Skeletal muscle satellite cell (primary cell): ENCODE results near the gene CEPT1.

Source experiments
- H3K27me3 ChIP-seq: 2 replicates; pipeline ENCODE4 v1.7.0; 2013; ENCODE audit warnings: low read length; ENCODE audit not compliant: control insufficient read depth, insufficient read depth
- H3K36me3 ChIP-seq: 2 replicates; pipeline ENCODE4 v1.7.0; 2013; ENCODE audit warnings: mild to moderate bottlenecking, control low read depth, low read length; ENCODE audit not compliant: insufficient read depth
- H3K4me1 ChIP-seq: 2 replicates; pipeline ENCODE4 v1.7.0; 2013; ENCODE audit warnings: low read length; ENCODE audit not compliant: control insufficient read depth, insufficient read depth
- H3K4me2 ChIP-seq: 2 replicates; pipeline ENCODE4 v1.7.0; 2013; ENCODE audit warnings: mild to moderate bottlenecking, low read length
- H3K4me3 ChIP-seq: 2 replicates; pipeline ENCODE4 v1.7.0; 2013; ENCODE audit warnings: low read length
- H3K9ac ChIP-seq: 2 replicates; pipeline ENCODE4 v1.7.0; 2013; ENCODE audit warnings: mild to moderate bottlenecking, low read depth, low read length, moderate library complexity
- H3K9me3 ChIP-seq: replicated peaks from 2 replicates; pipeline ENCODE4 v1.7.0; 2013; ENCODE audit warnings: mild to moderate bottlenecking, control low read depth, low read length

Gene CEPT1

GRCh38 chr1:111129376-111129775, 10.6 kb upstream of the CEPT1 start:
- no peak overlapping the region for H3K9ac ChIP-seq
- no peak overlapping the region for H3K4me2 ChIP-seq
- H3K36me3 ChIP-seq = peaks cover 36% of the 10 kb centered on the region
- H3K4me3 ChIP-seq = no peak overlapping the region
- H3K9me3 ChIP-seq = no peaks in the 10 kb centered on the region
- H3K4me1 ChIP-seq = no peaks in the 10 kb centered on the region
- no peaks in the 10 kb centered on the region for H3K27me3 ChIP-seq

GRCh38 chr1:111131693-111132092, 8.3 kb upstream of the CEPT1 start:
- H3K4me3 ChIP-seq = no peak overlapping the region
- H3K4me1 ChIP-seq = peaks cover 5% of the 10 kb centered on the region
- peaks cover 32% of the 10 kb centered on the region for H3K36me3 ChIP-seq
- H3K9me3 ChIP-seq = no peaks in the 10 kb centered on the region
- no peaks in the 10 kb centered on the region for H3K27me3 ChIP-seq
- no peak overlapping the region for H3K4me2 ChIP-seq
- H3K9ac ChIP-seq = no peak overlapping the region

- H3K27me3 ChIP-seq = no peaks in the 10 kb centered on the region
- H3K4me1 ChIP-seq = peaks cover 9% of the 10 kb centered on the region
- H3K9ac ChIP-seq = no peak overlapping the region
- no peak overlapping the region for H3K4me2 ChIP-seq
- no peak overlapping the region for H3K4me3 ChIP-seq
- H3K9me3 ChIP-seq = no peaks in the 10 kb centered on the region
- H3K36me3 ChIP-seq = peaks cover 23% of the 10 kb centered on the region
These were observed 6.2 kb upstream of the CEPT1 start for GRCh38 chr1:111133866-111134265.

- H3K27me3 ChIP-seq = no peaks in the 10 kb centered on the region
- peaks cover 24% of the 10 kb centered on the region for H3K4me1 ChIP-seq
- peak overlapping the region; percentile 93 for H3K4me3 ChIP-seq
- peak overlapping the region; percentile 85 for H3K4me2 ChIP-seq
- H3K36me3 ChIP-seq = peaks cover 11% of the 10 kb centered on the region
- H3K9me3 ChIP-seq = no peaks in the 10 kb centered on the region
- peak overlapping the region; percentile 93 for H3K9ac ChIP-seq
These were observed 583 bp upstream of the CEPT1 start for GRCh38 chr1:111139324-111139955.

- H3K4me1 ChIP-seq = peaks cover 19% of the 10 kb centered on the region
- H3K9ac ChIP-seq = peak overlapping the region; percentile 93
- H3K4me2 ChIP-seq = peak overlapping the region; percentile 85
- peaks cover 8% of the 10 kb centered on the region for H3K36me3 ChIP-seq
- no peaks in the 10 kb centered on the region for H3K27me3 ChIP-seq
- peak overlapping the region; percentile 93 for H3K4me3 ChIP-seq
- H3K9me3 ChIP-seq = no peaks in the 10 kb centered on the region
These were observed 601 bp downstream of the CEPT1 start for GRCh38 chr1:111140680-111140967.

- H3K9ac ChIP-seq = peak overlapping the region; percentile 93
- peaks cover 19% of the 10 kb centered on the region for H3K4me1 ChIP-seq
- H3K27me3 ChIP-seq = no peaks in the 10 kb centered on the region
- H3K9me3 ChIP-seq = no peaks in the 10 kb centered on the region
- H3K4me3 ChIP-seq = peak overlapping the region; percentile 93
- H3K36me3 ChIP-seq = peaks cover 3% of the 10 kb centered on the region
- peak overlapping the region; percentile 85 for H3K4me2 ChIP-seq
These were observed 1.5 kb downstream of the CEPT1 start for GRCh38 chr1:111141245-111142220.

GRCh38 chr1:111142356-111142975, 2.4 kb downstream of the CEPT1 start:
- Histone ChIP-seq H3K9ac (no peak overlapping the region), H3K4me3 (no peak overlapping the region), H3K27me3 (no peaks in the 10 kb centered on the region), H3K9me3 (no peaks in the 10 kb centered on the region), H3K4me2 (peak overlapping the region; percentile 85), H3K4me1 (peaks cover 19% of the 10 kb centered on the region), H3K36me3 (peaks cover 1% of the 10 kb centered on the region)

GRCh38 chr1:111145542-111145941, 5.5 kb downstream of the CEPT1 start:
- Histone ChIP-seq H3K4me3 (no peak overlapping the region), H3K4me1 (peaks cover 14% of the 10 kb centered on the region), H3K9me3 (no peaks in the 10 kb centered on the region), H3K36me3 (peaks cover 22% of the 10 kb centered on the region), H3K27me3 (no peaks in the 10 kb centered on the region), H3K9ac (no peak overlapping the region), H3K4me2 (no peak overlapping the region)

- Histone ChIP-seq H3K4me2 (no peak overlapping the region), H3K4me1 (peaks cover 13% of the 10 kb centered on the region), H3K36me3 (peaks cover 22% of the 10 kb centered on the region), H3K4me3 (no peak overlapping the region), H3K9me3 (no peaks in the 10 kb centered on the region), H3K27me3 (no peaks in the 10 kb centered on the region), H3K9ac (no peak overlapping the region)
These were observed 6.1 kb downstream of the CEPT1 start for GRCh38 chr1:111145963-111146768.

- H3K4me1 ChIP-seq = no peaks in the 10 kb centered on the region
- no peak overlapping the region for H3K4me3 ChIP-seq
- no peak overlapping the region for H3K4me2 ChIP-seq
- peaks cover 26% of the 10 kb centered on the region for H3K36me3 ChIP-seq
- no peaks in the 10 kb centered on the region for H3K27me3 ChIP-seq
- no peaks in the 10 kb centered on the region for H3K9me3 ChIP-seq
- no peak overlapping the region for H3K9ac ChIP-seq
These were observed 7.9 kb downstream of the CEPT1 start for GRCh38 chr1:111147948-111148347.

GRCh38 chr1:111148376-111148881, 8.4 kb downstream of the CEPT1 start:
- Histone ChIP-seq H3K9ac (no peak overlapping the region), H3K4me3 (no peak overlapping the region), H3K36me3 (peaks cover 31% of the 10 kb centered on the region)

More at GRCh38 chr1:111148376-111148881, 8.4 kb downstream of the CEPT1 start:
- no peak overlapping the region for H3K4me2 ChIP-seq
- no peaks in the 10 kb centered on the region for H3K4me1 ChIP-seq
- H3K9me3 ChIP-seq = no peaks in the 10 kb centered on the region
- H3K27me3 ChIP-seq = no peaks in the 10 kb centered on the region
